HL-60 (cell line): ENCODE results near the gene ZDHHC5.

Source experiments
- POLR2AphosphoS5 ChIP-seq: IDR thresholded peaks from 2 replicates; pipeline ENCODE4 v1.6.1; 2012; ENCODE audit warnings: low read depth
- REST ChIP-seq: IDR thresholded peaks from 2 replicates; pipeline ENCODE4 v1.6.1; 2012; ENCODE audit warnings: low read depth; ENCODE audit not compliant: insufficient replicate concordance
- TF ChIP-seq, protein P1 (sequence below): IDR thresholded peaks from one replicate; pipeline ENCODE4 v1.5.1; 2011; ENCODE audit warnings: low read length, control low read depth, inconsistent platforms; ENCODE audit not compliant: insufficient read depth

DNA sequence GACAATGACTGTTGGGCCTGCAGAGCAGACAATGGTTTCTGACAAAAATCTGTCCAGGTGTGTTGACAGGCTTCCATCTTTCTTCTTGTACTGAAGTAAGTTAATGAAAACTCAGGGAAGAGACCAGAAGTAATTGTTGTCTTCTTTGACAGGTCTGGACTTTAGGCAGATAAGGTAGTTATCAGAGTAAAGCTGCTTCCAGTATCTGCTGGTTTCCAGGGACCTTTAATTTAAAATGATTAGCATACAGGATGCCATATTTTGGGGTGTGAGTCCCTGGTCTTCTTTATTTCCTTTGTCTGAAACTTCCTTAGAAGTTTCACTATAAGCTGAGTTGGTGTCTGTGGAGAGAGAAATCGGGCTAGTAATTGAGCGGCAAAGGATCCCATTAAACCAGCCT lies 45.9 kb downstream of the ZDHHC5 start:
- no peak for TF ChIP-seq REST
- TF ChIP-seq, protein P1, sequence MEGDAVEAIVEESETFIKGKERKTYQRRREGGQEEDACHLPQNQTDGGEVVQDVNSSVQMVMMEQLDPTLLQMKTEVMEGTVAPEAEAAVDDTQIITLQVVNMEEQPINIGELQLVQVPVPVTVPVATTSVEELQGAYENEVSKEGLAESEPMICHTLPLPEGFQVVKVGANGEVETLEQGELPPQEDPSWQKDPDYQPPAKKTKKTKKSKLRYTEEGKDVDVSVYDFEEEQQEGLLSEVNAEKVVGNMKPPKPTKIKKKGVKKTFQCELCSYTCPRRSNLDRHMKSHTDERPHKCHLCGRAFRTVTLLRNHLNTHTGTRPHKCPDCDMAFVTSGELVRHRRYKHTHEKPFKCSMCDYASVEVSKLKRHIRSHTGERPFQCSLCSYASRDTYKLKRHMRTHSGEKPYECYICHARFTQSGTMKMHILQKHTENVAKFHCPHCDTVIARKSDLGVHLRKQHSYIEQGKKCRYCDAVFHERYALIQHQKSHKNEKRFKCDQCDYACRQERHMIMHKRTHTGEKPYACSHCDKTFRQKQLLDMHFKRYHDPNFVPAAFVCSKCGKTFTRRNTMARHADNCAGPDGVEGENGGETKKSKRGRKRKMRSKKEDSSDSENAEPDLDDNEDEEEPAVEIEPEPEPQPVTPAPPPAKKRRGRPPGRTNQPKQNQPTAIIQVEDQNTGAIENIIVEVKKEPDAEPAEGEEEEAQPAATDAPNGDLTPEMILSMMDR: no peak
- TF ChIP-seq POLR2AphosphoS5: no peak
